ENCODE measurements around the gene PFKFB1.

DNA sequence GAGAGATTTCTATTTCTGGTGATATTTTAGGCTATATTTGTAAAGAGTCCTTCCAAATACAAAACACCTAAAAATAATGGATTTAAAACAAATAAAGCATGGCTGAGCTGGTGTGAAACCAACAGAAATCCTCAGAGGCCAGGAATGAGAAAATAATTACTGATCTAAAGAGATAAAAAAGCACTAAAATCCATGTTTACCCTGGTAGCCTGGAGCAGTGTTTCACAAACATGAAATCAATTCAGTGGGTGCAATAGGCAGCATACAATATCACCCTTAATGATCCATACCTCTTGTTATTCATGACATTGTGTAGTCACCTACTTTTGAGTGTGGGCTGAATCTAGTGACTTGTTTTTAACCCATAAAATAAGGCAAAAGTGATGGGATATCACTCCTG lies 14.6 kb downstream of the PFKFB1 start:
- TF ChIP-seq SUZ12 (IDR thresholded peaks at IDR 0.05; ENCODE audit: extremely low read depth, insufficient read depth, insufficient read length) (no peak), YY1 (IDR thresholded peaks at IDR 0.05; ENCODE audit: insufficient read depth, insufficient read length) (no peak), ZNF274 (IDR thresholded peaks at IDR 0.05; ENCODE audit: low read depth, low read length) (no peak)

Data from NT2/D1 (cell line).